Keratinocyte (primary cell): Measurements from ENCODE around the gene OBSL1. TPM values are rescaled to one million over a fixed set of nuclear protein-coding genes. Genes with fewer than 3 reads are reported as not detected.

Source experiments
- DNase-seq: peaks from one replicate; pipeline ENCODE4 v3.0.0-alpha.2; 2011; ENCODE audit warnings: low read depth, missing footprints, low spot score
- FAIRE-seq: peaks from 2 replicates; lab custom pipeline; 2011; peaks lifted over from hg19 to GRCh38; lab: Jason Lieb, UNC
- H2AFZ ChIP-seq: 2 replicates; pipeline ENCODE4 v1.6.0; 2012; ENCODE audit warnings: low read length, control low read depth, inconsistent platforms; ENCODE audit not compliant: control insufficient read depth
- H3K27ac ChIP-seq: 2 replicates; pipeline ENCODE4 v1.5.1; 2011; ENCODE audit warnings: low read length; ENCODE audit not compliant: control insufficient read depth, insufficient read depth
- H3K27me3 ChIP-seq: 3 replicates; pipeline ENCODE4 v1.6.0; 2011; ENCODE audit warnings: low read length; ENCODE audit not compliant: control insufficient read depth, insufficient read depth; ENCODE audit errors: extremely low read depth
- H3K36me3 ChIP-seq, 2 experiments: 2 replicates in 1 of 2; 3 replicates in 1 of 2; pipeline ENCODE4 v1.5.1; 2011; ENCODE audit warnings: low read length in 2 of 2, mild to moderate bottlenecking in 1 of 2; ENCODE audit not compliant: control insufficient read depth in 2 of 2, insufficient read depth in 2 of 2; ENCODE audit errors: extremely low read depth in 1 of 2
- H3K4me1 ChIP-seq: 3 replicates; pipeline ENCODE4 v1.5.1; 2011; ENCODE audit warnings: low read length; ENCODE audit not compliant: control insufficient read depth, insufficient read depth; ENCODE audit errors: extremely low read depth
- H3K4me2 ChIP-seq: 3 replicates; pipeline ENCODE4 v1.6.0; 2011; ENCODE audit warnings: low read depth, low read length; ENCODE audit not compliant: control insufficient read depth, insufficient read depth; ENCODE audit errors: extremely low read depth
- H3K4me3 ChIP-seq, 3 experiments: fragments of 200-600 bp in 1 of 3; sonication (generic) in 1 of 3; 2 replicates in 2 of 3; 3 replicates in 1 of 3; pipeline ENCODE4 v1.5.1; 2011 to 2016; ENCODE audit warnings: low read length in 3 of 3, mild to moderate bottlenecking in 3 of 3, control low read depth in 2 of 3, inconsistent platforms in 1 of 3, low read depth in 1 of 3, mixed read lengths in 1 of 3, mixed run types in 1 of 3, moderate library complexity in 1 of 3; ENCODE audit not compliant: control insufficient read depth in 2 of 3, insufficient read depth in 2 of 3; ENCODE audit errors: extremely low read depth in 1 of 3
- H3K79me2 ChIP-seq: 2 replicates; pipeline ENCODE4 v1.6.0; 2012; ENCODE audit warnings: low read length; ENCODE audit not compliant: control insufficient read depth, insufficient read depth
- H3K9ac ChIP-seq: 3 replicates; pipeline ENCODE4 v1.6.0; 2011; ENCODE audit warnings: low read length; ENCODE audit not compliant: control insufficient read depth, insufficient read depth; ENCODE audit errors: extremely low read depth
- H3K9me1 ChIP-seq: 3 replicates; pipeline ENCODE4 v1.6.0; 2011; ENCODE audit warnings: low read length; ENCODE audit not compliant: control insufficient read depth, insufficient read depth; ENCODE audit errors: extremely low read depth
- H3K9me3 ChIP-seq: 2 replicates; pipeline ENCODE4 v1.5.1; 2012; ENCODE audit warnings: low read depth, low read length; ENCODE audit not compliant: control insufficient read depth
- H4K20me1 ChIP-seq: 3 replicates; pipeline ENCODE4 v1.6.0; 2011; ENCODE audit warnings: low read length; ENCODE audit not compliant: control insufficient read depth, insufficient read depth; ENCODE audit errors: extremely low read depth
- EZH2 ChIP-seq: IDR thresholded peaks from one replicate; pipeline ENCODE4 v1.6.1; 2012; ENCODE audit warnings: inconsistent platforms, mild to moderate bottlenecking, low read length, moderate library complexity
- dilution Hi-C: fragments of 300-500 bp; cut with MboI; formaldehyde crosslinking; loops from one replicate; pipeline ENCODE4 v1.7.0; 2020; ENCODE audit warnings: low sequenced_read_pairs; ENCODE audit not compliant: extremely low pct_ligation_motif_present
- polyA plus RNA-seq, 5 experiments: library from polyadenylated mRNA; depleted of rRNA in 3 of 5; stranded (reverse) in 3 of 5; stranded (forward) in 1 of 5; unstranded in 1 of 5; fragments of >200 nt; gene quantifications; 1 replicate in 1 of 5; 2 replicates in 3 of 5; 3 replicates in 1 of 5; pipeline versions ENCODE4 v1.2.1 to v1.2.3, GENCODE V29; 2011 to 2012; ENCODE audit warnings: missing spikeins in 2 of 5, low read depth in 1 of 5, low replicate concordance in 1 of 5
- TF ChIP-seq, protein P1 (sequence below), 3 experiments: IDR thresholded peaks in 1 of 3; conservative IDR thresholded peaks in 1 of 3; optimal IDR thresholded peaks in 1 of 3; 2 replicates in 2 of 3; 3 replicates in 1 of 3; pipeline versions ENCODE3 to v1.5.1; 2011; ENCODE audit warnings: low read length in 3 of 3, mild to moderate bottlenecking in 3 of 3, moderate library complexity in 2 of 3, control low read depth in 1 of 3, inconsistent platforms in 1 of 3; ENCODE audit not compliant: insufficient read depth in 2 of 3; ENCODE audit errors: extremely low read depth in 1 of 3

OBSL1 gene
- polyA plus RNA-seq, 1 donor (not counting 4 experiments of a cell fraction or from before 2014, with no cell fraction given), result 9.3 TPM

DNA sequence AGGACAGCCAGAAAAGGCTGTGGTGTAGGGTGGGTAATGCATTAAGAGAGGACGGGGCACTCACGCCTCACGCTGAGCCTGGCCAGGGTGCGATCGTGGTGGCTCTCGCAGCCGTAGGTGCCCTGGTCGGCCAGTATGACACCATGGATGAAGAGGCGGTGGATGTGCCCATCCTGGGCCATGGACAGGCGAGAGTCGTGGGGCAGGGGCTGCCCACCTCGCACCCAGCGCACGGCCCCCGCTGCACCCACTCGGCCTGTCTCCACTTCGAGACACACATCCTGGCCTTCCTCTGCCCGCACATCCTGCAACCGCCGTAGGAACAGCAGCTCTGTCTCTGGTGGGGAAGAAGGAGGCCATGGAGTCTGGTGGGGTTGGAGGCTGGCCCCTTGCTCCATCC is 15.4 kb downstream of the OBSL1 start:
- Histone ChIP-seq H3K9ac (no peak overlapping the region), H3K9me1 (no peaks in the 10 kb centered on the region), H4K20me1 (no peaks in the 10 kb centered on the region), H3K4me3 (no peak overlapping the region), H3K36me3 (no peaks in the 10 kb centered on the region), H3K4me1 (no peaks in the 10 kb centered on the region), H3K27ac (no peak overlapping the region), H3K27me3 (peaks cover 9% of the 10 kb centered on the region), H2AFZ (no peak overlapping the region), H3K9me3 (no peaks in the 10 kb centered on the region), H3K79me2 (no peaks in the 10 kb centered on the region), H3K4me2 (no peak overlapping the region)
- no peak for TF ChIP-seq EZH2
- TF ChIP-seq, protein P1, sequence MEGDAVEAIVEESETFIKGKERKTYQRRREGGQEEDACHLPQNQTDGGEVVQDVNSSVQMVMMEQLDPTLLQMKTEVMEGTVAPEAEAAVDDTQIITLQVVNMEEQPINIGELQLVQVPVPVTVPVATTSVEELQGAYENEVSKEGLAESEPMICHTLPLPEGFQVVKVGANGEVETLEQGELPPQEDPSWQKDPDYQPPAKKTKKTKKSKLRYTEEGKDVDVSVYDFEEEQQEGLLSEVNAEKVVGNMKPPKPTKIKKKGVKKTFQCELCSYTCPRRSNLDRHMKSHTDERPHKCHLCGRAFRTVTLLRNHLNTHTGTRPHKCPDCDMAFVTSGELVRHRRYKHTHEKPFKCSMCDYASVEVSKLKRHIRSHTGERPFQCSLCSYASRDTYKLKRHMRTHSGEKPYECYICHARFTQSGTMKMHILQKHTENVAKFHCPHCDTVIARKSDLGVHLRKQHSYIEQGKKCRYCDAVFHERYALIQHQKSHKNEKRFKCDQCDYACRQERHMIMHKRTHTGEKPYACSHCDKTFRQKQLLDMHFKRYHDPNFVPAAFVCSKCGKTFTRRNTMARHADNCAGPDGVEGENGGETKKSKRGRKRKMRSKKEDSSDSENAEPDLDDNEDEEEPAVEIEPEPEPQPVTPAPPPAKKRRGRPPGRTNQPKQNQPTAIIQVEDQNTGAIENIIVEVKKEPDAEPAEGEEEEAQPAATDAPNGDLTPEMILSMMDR (optimal IDR thresholded peaks at IDR 0.05 in 1 of 3, IDR thresholded peaks at IDR 0.05 in 1 of 3, conservative IDR thresholded peaks at IDR 0.05 in 1 of 3; ENCODE audit: extremely low read depth in 1 of 3, insufficient read depth in 2 of 3, low read length in 3 of 3), result no peak
- DNase-seq (no peak), FAIRE-seq (no peak)
- dilution Hi-C loops, result no loop called here

DNA sequence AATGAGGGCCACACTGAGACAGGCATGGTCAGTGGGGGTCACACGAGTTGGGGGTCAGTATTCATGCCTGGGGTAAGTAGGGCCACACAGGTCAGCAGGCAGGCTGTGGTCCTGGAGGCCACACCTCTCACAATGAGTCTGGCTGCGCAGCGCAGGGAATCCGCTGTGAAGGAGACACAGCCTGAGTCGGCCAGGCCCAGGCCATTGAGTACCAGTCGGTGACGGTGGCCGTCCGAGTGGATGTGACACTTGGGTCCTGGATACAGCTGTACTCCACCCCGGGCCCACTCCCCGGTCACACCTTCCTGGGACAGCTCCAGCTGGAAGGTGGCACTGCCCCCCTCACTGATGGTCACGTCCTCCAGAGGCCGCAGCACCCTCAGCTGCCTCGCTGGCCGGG is 17.0 kb downstream of the OBSL1 start:
- Histone ChIP-seq H3K36me3 (no peaks in the 10 kb centered on the region), H2AFZ (no peak overlapping the region), H3K9me3 (no peaks in the 10 kb centered on the region), H3K9ac (no peak overlapping the region), H3K9me1 (no peaks in the 10 kb centered on the region), H3K79me2 (no peaks in the 10 kb centered on the region), H3K27me3 (peaks cover 9% of the 10 kb centered on the region), H3K4me1 (no peaks in the 10 kb centered on the region), H4K20me1 (no peaks in the 10 kb centered on the region), H3K4me3 (no peak overlapping the region), H3K4me2 (no peak overlapping the region), H3K27ac (no peak overlapping the region)
- DNase-seq, result no peak
- TF ChIP-seq, protein P1 (optimal IDR thresholded peaks at IDR 0.05 in 1 of 3, IDR thresholded peaks at IDR 0.05 in 1 of 3, conservative IDR thresholded peaks at IDR 0.05 in 1 of 3; ENCODE audit: extremely low read depth in 1 of 3, insufficient read depth in 2 of 3, low read length in 3 of 3), result no peak
- TF ChIP-seq EZH2, result no peak
- dilution Hi-C loops, result no loop called here
- FAIRE-seq, result no peak
